Measurements from ENCODE around the gene RIIAD1.

RIIAD1 gene

GRCh38 chr1:151703813-151704212 is 17.5 kb upstream of the RIIAD1 start:
- Histone ChIP-seq H3K27ac (ENCODE audit: extremely low read depth, low read depth, low read length) (no peak overlapping the region), H3K36me3 (ENCODE audit: control insufficient read depth in 2 of 2, insufficient read depth in 1 of 2, low read length in 2 of 2) (peaks cover 4 to 32% of the 10 kb centered on the region in 2 experiments; a peak in 2 of 3 replicates), H3K9me3 (ENCODE audit: control insufficient read depth, insufficient read depth, low read depth, low read length) (no peaks in the 10 kb centered on the region), H3K4me1 (ENCODE audit: control insufficient read depth, insufficient read depth, low read length) (no peaks in the 10 kb centered on the region), H3K4me3 (ENCODE audit: low read depth, low read length) (no peak overlapping the region)
- TF ChIP-seq ZNF366 (tag by site-specific recombination; conservative IDR thresholded peaks at IDR 0.05) (no peak), SALL2 (tag by site-specific recombination; IDR thresholded peaks at IDR 0.05; ENCODE audit: borderline replicate concordance) (no peak), ZNF221 (tag by site-specific recombination; IDR thresholded peaks at IDR 0.05; ENCODE audit: borderline replicate concordance) (no peak), YY1 (tag by site-specific recombination; IDR thresholded peaks at IDR 0.05) (no peak), ZNF404 (tag by site-specific recombination; IDR thresholded peaks at IDR 0.05) (no peak), ZFP41 (tag by site-specific recombination; IDR thresholded peaks at IDR 0.05; ENCODE audit: borderline replicate concordance) (no peak), ZNF777 (tag by site-specific recombination; IDR thresholded peaks at IDR 0.05; ENCODE audit: borderline replicate concordance) (no peak), ZNF792 (tag by site-specific recombination; IDR thresholded peaks at IDR 0.05) (no peak), SP7 (tag by site-specific recombination; IDR thresholded peaks at IDR 0.05) (no peak), PBX3 (CRISPR knock-in tag; IDR thresholded peaks at IDR 0.05) (no peak), ZNF324 (tag by site-specific recombination; IDR thresholded peaks at IDR 0.05) (no peak), ZNF670 (tag by site-specific recombination; IDR thresholded peaks at IDR 0.05; ENCODE audit: low read depth) (no peak), MZF1 (tag by site-specific recombination; IDR thresholded peaks at IDR 0.05; ENCODE audit: borderline replicate concordance) (no peak), ZNF354C (tag by site-specific recombination; IDR thresholded peaks at IDR 0.05; ENCODE audit: borderline replicate concordance, low read depth) (no peak)
- TF ChIP-seq, protein P1, sequence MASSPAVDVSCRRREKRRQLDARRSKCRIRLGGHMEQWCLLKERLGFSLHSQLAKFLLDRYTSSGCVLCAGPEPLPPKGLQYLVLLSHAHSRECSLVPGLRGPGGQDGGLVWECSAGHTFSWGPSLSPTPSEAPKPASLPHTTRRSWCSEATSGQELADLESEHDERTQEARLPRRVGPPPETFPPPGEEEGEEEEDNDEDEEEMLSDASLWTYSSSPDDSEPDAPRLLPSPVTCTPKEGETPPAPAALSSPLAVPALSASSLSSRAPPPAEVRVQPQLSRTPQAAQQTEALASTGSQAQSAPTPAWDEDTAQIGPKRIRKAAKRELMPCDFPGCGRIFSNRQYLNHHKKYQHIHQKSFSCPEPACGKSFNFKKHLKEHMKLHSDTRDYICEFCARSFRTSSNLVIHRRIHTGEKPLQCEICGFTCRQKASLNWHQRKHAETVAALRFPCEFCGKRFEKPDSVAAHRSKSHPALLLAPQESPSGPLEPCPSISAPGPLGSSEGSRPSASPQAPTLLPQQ (tag by site-specific recombination; IDR thresholded peaks at IDR 0.05): no peak
- TF ChIP-seq, protein P2, sequence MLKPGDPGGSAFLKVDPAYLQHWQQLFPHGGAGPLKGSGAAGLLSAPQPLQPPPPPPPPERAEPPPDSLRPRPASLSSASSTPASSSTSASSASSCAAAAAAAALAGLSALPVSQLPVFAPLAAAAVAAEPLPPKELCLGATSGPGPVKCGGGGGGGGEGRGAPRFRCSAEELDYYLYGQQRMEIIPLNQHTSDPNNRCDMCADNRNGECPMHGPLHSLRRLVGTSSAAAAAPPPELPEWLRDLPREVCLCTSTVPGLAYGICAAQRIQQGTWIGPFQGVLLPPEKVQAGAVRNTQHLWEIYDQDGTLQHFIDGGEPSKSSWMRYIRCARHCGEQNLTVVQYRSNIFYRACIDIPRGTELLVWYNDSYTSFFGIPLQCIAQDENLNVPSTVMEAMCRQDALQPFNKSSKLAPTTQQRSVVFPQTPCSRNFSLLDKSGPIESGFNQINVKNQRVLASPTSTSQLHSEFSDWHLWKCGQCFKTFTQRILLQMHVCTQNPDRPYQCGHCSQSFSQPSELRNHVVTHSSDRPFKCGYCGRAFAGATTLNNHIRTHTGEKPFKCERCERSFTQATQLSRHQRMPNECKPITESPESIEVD (tag by site-specific recombination; IDR thresholded peaks at IDR 0.05): no peak
- TF ChIP-seq, protein P3, sequence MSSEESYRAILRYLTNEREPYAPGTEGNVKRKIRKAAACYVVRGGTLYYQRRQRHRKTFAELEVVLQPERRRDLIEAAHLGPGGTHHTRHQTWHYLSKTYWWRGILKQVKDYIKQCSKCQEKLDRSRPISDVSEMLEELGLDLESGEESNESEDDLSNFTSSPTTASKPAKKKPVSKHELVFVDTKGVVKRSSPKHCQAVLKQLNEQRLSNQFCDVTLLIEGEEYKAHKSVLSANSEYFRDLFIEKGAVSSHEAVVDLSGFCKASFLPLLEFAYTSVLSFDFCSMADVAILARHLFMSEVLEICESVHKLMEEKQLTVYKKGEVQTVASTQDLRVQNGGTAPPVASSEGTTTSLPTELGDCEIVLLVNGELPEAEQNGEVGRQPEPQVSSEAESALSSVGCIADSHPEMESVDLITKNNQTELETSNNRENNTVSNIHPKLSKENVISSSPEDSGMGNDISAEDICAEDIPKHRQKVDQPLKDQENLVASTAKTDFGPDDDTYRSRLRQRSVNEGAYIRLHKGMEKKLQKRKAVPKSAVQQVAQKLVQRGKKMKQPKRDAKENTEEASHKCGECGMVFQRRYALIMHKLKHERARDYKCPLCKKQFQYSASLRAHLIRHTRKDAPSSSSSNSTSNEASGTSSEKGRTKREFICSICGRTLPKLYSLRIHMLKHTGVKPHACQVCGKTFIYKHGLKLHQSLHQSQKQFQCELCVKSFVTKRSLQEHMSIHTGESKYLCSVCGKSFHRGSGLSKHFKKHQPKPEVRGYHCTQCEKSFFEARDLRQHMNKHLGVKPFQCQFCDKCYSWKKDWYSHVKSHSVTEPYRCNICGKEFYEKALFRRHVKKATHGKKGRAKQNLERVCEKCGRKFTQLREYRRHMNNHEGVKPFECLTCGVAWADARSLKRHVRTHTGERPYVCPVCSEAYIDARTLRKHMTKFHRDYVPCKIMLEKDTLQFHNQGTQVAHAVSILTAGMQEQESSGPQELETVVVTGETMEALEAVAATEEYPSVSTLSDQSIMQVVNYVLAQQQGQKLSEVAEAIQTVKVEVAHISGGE (tag by site-specific recombination; conservative IDR thresholded peaks at IDR 0.05; ENCODE audit: low read depth): no peak
- ChIA-PET CTCF (interaction anchor here (0.6 kb wide), 1 partner anchor 32 kb away, joined by 3 read pairs; no protein-coding TSS in a partner anchor), POLR2A (no interaction called here)

GRCh38 chr1:151704246-151704645 is 17.1 kb upstream of the RIIAD1 start:
- ChIA-PET CTCF (interaction anchor here (0.6 kb wide), 1 partner anchor 32 kb away, joined by 3 read pairs; no protein-coding TSS in a partner anchor), POLR2A (no interaction called here)
- Histone ChIP-seq H3K4me1 (ENCODE audit: control insufficient read depth, insufficient read depth, low read length) (no peaks in the 10 kb centered on the region), H3K36me3 (ENCODE audit: control insufficient read depth in 2 of 2, insufficient read depth in 1 of 2, low read length in 2 of 2) (peaks cover 4 to 29% of the 10 kb centered on the region in 2 experiments; a peak in 2 of 3 replicates), H3K4me3 (ENCODE audit: low read depth, low read length) (no peak overlapping the region), H3K27ac (ENCODE audit: extremely low read depth, low read depth, low read length) (no peak overlapping the region), H3K9me3 (ENCODE audit: control insufficient read depth, insufficient read depth, low read depth, low read length) (no peaks in the 10 kb centered on the region)
- TF ChIP-seq ZNF670 (tag by site-specific recombination; IDR thresholded peaks at IDR 0.05; ENCODE audit: low read depth): no peak
- no peak for TF ChIP-seq EGR2 (tag by site-specific recombination; IDR thresholded peaks at IDR 0.05; ENCODE audit: low read depth)
- TF ChIP-seq ZBTB48 (tag by site-specific recombination; IDR thresholded peaks at IDR 0.05): no peak
- TF ChIP-seq FEZF1 (tag by site-specific recombination; IDR thresholded peaks at IDR 0.05): no peak
- no peak for TF ChIP-seq ZFP3 (tag by site-specific recombination; IDR thresholded peaks at IDR 0.05; ENCODE audit: low read depth)
- no peak for TF ChIP-seq ZNF394 (tag by site-specific recombination; IDR thresholded peaks at IDR 0.05; ENCODE audit: borderline replicate concordance)
- TF ChIP-seq ZBTB49 (tag by site-specific recombination; IDR thresholded peaks at IDR 0.05; ENCODE audit: low read depth): no peak
- no peak for TF ChIP-seq ZNF16 (tag by site-specific recombination; IDR thresholded peaks at IDR 0.05; ENCODE audit: low read depth)
- TF ChIP-seq ZNF560 (tag by site-specific recombination; IDR thresholded peaks at IDR 0.05; ENCODE audit: borderline replicate concordance): no peak
